T47D (cell line): ENCODE measurements around the gene NR1I2.

Source experiments
- DNase-seq, 2 experiments: peaks; one replicate each; pipeline versions ENCODE4 v3.0.0 to v3.0.0-alpha.2; 2011 to 2012; ENCODE audit warnings: low read depth in 1 of 2, low spot score in 1 of 2
- JUND ChIP-seq: IDR thresholded peaks from 2 replicates; pipeline ENCODE4 v1.6.1; 2012; ENCODE audit warnings: low read depth
- in situ Hi-C: cut with HindIII; loops from 2 replicates; pipeline ENCODE4 v1.10.0; 2016; ENCODE audit warnings: low sequenced_read_pairs, low pct_unique_long_range_greater_than_20kb

Gene NR1I2

DNA sequence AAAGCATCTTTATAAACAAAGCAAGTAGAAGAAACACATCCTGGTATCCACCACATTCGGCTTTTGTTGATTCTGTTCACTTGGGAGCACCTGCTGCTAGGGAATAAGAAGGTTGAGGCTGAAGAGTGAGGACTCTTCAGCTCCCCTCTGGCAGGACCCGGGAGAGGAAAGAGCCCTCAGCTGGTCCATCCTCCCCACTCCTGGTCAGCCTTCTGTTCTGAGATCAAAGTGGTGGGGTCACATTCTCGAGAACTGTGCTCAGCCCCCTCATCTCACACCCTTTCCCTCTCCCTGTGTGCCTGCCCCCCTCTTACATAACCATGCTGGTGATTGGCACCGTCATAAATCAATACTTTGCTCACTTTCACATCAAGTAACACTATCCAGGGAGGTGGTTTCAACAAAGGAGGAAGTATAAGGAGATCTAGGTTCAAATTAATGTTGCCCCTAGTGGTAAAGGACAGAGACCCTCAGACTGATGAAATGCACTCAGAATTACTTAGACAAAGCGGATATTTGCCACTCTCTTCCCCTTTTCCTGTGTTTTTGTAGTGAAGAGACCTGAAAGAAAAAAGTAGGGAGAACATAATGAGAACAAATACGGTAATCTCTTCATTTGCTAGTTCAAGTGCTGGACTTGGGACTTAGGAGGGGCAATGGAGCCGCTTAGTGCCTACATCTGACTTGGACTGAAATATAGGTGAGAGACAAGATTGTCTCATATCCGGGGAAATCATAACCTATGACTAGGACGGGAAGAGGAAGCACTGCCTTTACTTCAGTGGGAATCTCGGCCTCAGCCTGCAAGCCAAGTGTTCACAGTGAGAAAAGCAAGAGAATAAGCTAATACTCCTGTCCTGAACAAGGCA is at the start of gene NR1I2:
Gene NR1I2 (plus strand): TSS at position 772 of the 869 bp plus-strand sequence.
- in situ Hi-C loops: no loop called here
- no peak for TF ChIP-seq JUND
- DNase-seq: no peak

DNA sequence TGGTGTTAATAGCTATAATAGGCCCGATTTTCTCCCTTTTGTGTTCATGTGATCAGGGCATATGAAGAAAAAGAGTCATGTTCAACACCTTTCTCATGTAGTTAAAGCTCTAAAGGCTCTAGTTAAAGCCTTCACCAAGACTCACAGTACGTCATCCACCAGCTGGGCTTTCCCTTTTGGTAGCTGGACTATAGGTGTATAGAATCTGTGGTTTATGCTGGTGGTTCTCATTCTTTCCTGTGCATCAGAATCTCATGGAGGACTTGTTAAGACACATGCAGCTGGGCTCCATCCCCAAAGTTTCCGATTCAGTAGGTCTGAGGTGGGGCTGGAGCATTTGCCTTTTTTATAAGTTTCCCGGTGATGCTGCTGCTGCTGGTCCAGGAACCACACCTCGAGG is 48.1 kb upstream of the NR1I2 start:
- no peak for DNase-seq
- in situ Hi-C loops: no loop called here
- no peak for TF ChIP-seq JUND

- in situ Hi-C loops: no loop called here
- no peak for TF ChIP-seq JUND
- DNase-seq: no peak
These were observed 43.2 kb upstream of the NR1I2 start for GRCh38 chr3:119738741-119739140.

GRCh38 chr3:119741657-119742590 is 40.0 kb upstream of the NR1I2 start:
- in situ Hi-C loops: no loop called here
- DNase-seq: no peak
- TF ChIP-seq JUND: no peak

- no peak for TF ChIP-seq JUND
- in situ Hi-C loops: no loop called here
- DNase-seq: no peak
These were observed 38.0 kb upstream of the NR1I2 start for GRCh38 chr3:119743921-119744320.

DNA sequence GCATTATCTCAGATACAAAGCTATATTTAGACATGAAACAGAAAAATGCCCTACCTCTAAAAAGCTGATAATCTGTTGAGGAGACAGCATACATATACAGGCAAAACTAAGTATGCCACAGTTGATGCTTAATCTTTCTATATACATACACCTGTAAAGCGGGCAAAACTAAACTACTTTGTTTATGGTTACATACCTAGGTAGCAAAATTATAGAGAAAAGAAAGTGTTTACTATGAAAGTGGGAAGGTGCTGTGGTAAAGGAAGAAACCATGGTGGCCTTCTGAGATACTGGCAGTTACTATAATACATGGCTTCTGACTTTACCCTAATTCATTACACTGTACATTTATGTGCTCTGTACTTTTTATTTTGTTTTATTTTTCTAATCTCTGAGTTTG is 36.0 kb upstream of the NR1I2 start:
- no peak for TF ChIP-seq JUND
- no peak for DNase-seq
- in situ Hi-C loops: no loop called here

GRCh38 chr3:119746423-119746822 is 35.5 kb upstream of the NR1I2 start:
- TF ChIP-seq JUND: no peak
- DNase-seq: no peak
- in situ Hi-C loops: no loop called here

GRCh38 chr3:119747357-119747756 is 34.5 kb upstream of the NR1I2 start:
- in situ Hi-C loops: no loop called here

DNA sequence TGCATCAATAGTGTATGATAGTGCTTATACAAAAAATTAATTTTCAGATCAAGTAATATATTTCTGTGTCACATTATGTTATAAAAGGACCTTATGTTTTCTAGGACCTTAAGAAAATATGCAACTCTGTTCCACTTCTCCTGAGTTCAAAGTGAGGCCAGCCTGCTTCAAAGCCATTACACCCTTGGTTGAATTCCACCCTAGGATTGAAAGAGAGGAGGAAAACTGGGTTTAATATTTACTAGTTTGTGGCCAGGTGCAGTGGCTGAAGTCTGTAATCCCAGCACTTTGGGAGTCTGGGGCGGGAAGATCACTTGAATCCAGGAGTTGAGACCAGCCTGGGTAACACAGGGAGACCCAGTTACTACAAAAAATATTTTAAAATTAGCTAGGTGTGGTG is 32.9 kb upstream of the NR1I2 start:
- DNase-seq: no peak
- in situ Hi-C loops: no loop called here
- TF ChIP-seq JUND: no peak

More at GRCh38 chr3:119747357-119747756, 34.5 kb upstream of the NR1I2 start:
- no peak for TF ChIP-seq JUND
- DNase-seq: no peak

- no peak for TF ChIP-seq JUND
These were observed 30.5 kb upstream of the NR1I2 start for GRCh38 chr3:119751423-119751822.

GRCh38 chr3:119759962-119760361 is 21.9 kb upstream of the NR1I2 start:
- DNase-seq: no peak
- no peak for TF ChIP-seq JUND
- in situ Hi-C loops: no loop called here

More at GRCh38 chr3:119751423-119751822, 30.5 kb upstream of the NR1I2 start:
- DNase-seq: no peak
- in situ Hi-C loops: no loop called here

DNA sequence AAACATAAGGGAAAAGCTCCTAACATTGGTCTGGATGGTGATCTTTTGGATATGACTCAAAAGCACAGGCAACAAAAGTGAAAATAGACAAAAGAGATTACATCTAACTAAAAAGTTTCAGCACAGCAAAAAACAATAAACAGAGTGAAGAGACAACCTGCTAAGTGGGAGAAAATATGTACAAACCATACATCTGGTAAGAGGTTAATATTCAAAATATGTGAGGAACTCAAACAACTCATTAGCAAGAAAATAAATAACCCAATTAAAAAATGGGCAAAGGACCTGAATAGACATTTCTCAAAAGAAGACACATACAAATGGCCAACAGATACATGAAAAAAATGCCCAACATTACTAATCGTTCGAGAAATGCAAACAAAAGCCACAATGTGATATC is 19.0 kb upstream of the NR1I2 start:
- TF ChIP-seq JUND: no peak
- no peak for DNase-seq
- in situ Hi-C loops: no loop called here

- DNase-seq: no peak
- in situ Hi-C loops: no loop called here
- no peak for TF ChIP-seq JUND
These were observed 18.4 kb upstream of the NR1I2 start for GRCh38 chr3:119763466-119763865.
